GM23338 (cell line): ENCODE results near the gene GNAT1. TPM values are rescaled to one million over a fixed set of nuclear protein-coding genes. Genes with fewer than 3 reads are reported as not detected.
A peak's percentile ranks its signal among the peaks of the same experiment; 100 is the strongest.

Experiments
- ATAC-seq: fragments of 200-7000 bp; cut with Tn5 transposase; 3 replicates; pipeline ENCODE4 v1.9.1; 2020
- DNase-seq: peaks from one replicate; pipeline ENCODE4 v3.0.0-alpha.2; 2015; ENCODE audit warnings: low spot score
- H2AFZ ChIP-seq: fragments of 200-600 bp; sonication (generic); 2 replicates; pipeline ENCODE4 v1.8.0; 2016; ENCODE audit warnings: antibody characterized with exemption, mild to moderate bottlenecking, moderate library complexity
- H3F3A ChIP-seq: fragments of 200-600 bp; sonication (generic); replicated peaks from 2 replicates; pipeline ENCODE4 v1.8.0; 2017; ENCODE audit warnings: antibody characterized with exemption, mixed run types, low read depth
- H3K27ac ChIP-seq: fragments of 200-600 bp; sonication (generic); 2 replicates; pipeline ENCODE4 v1.6.1; 2016; ENCODE audit warnings: low read depth
- H3K27me3 ChIP-seq: fragments of 200-600 bp; sonication (generic); 2 replicates; pipeline ENCODE4 v1.8.0; 2016; ENCODE audit warnings: mild to moderate bottlenecking, mixed run types, moderate library complexity; ENCODE audit not compliant: insufficient read depth
- H3K36me3 ChIP-seq: fragments of 200-600 bp; sonication (generic); 2 replicates; pipeline ENCODE4 v1.8.0; 2016; ENCODE audit warnings: mild to moderate bottlenecking; ENCODE audit not compliant: insufficient read depth
- H3K4me1 ChIP-seq: fragments of 200-600 bp; sonication (generic); 2 replicates; pipeline ENCODE4 v1.8.0; 2016; ENCODE audit warnings: mild to moderate bottlenecking, moderate library complexity; ENCODE audit not compliant: insufficient read depth
- H3K4me2 ChIP-seq: fragments of 200-600 bp; sonication (generic); 2 replicates; pipeline ENCODE4 v1.7.1; 2017; ENCODE audit warnings: mixed run types
- H3K4me3 ChIP-seq: fragments of 200-600 bp; sonication (generic); 2 replicates; pipeline ENCODE4 v1.6.1; 2016; ENCODE audit warnings: mixed run types
- H3K79me2 ChIP-seq: fragments of 200-600 bp; sonication (generic); replicated peaks from 2 replicates; pipeline ENCODE4 v1.8.0; 2017; ENCODE audit warnings: mild to moderate bottlenecking; ENCODE audit not compliant: insufficient read depth
- H3K9me2 ChIP-seq: fragments of 200-600 bp; sonication (generic); 2 replicates; pipeline ENCODE4 v1.8.0; 2017; ENCODE audit not compliant: insufficient read depth
- H4K20me1 ChIP-seq: fragments of 200-600 bp; sonication (generic); replicated peaks from 2 replicates; pipeline ENCODE4 v1.8.0; 2017; ENCODE audit warnings: mild to moderate bottlenecking; ENCODE audit not compliant: insufficient read depth
- H3K27ac Mint-ChIP-seq: 2 replicates; pipeline ENCODE4 v1.8.0; 2020; ENCODE audit warnings: inconsistent platforms, mild to moderate bottlenecking, moderate library complexity, mixed read lengths
- H3K27me3 Mint-ChIP-seq: 3 replicates; pipeline ENCODE4 v1.8.0; 2022; ENCODE audit warnings: low read depth, mild to moderate bottlenecking, moderate library complexity, mixed read lengths, inconsistent platforms; ENCODE audit not compliant: insufficient read depth, poor library complexity
- H3K36me3 Mint-ChIP-seq: 3 replicates; pipeline ENCODE4 v1.8.0; 2021; ENCODE audit warnings: low read depth, mild to moderate bottlenecking, inconsistent platforms, moderate library complexity, mixed read lengths
- H3K4me1 Mint-ChIP-seq: 3 replicates; pipeline ENCODE4 v1.8.0; 2020; ENCODE audit warnings: mild to moderate bottlenecking, inconsistent platforms, mixed read lengths
- H3K4me3 Mint-ChIP-seq: 3 replicates; pipeline ENCODE4 v1.8.0; 2021; ENCODE audit warnings: moderate library complexity, mild to moderate bottlenecking, inconsistent platforms, mixed read lengths
- H3K9me3 Mint-ChIP-seq: 3 replicates; pipeline ENCODE4 v1.8.0; 2020; ENCODE audit warnings: moderate library complexity, mild to moderate bottlenecking, inconsistent platforms, mixed read lengths
- CREB1 ChIP-seq: fragments of 250-450 bp; sonication (Bioruptor Pico); IDR thresholded peaks from 2 replicates; pipeline ENCODE4 v1.5.0; 2020; ENCODE audit warnings: low read depth, mild to moderate bottlenecking, moderate library complexity
- EZH2 ChIP-seq: fragments of 200-600 bp; sonication (generic); IDR thresholded peaks from one replicate; pipeline ENCODE4 v1.8.0; 2017; ENCODE audit warnings: antibody characterized with exemption, mild to moderate bottlenecking, low read depth; ENCODE audit not compliant: unreplicated experiment
- EZH2phosphoT487 ChIP-seq: fragments of 200-600 bp; sonication (generic); IDR thresholded peaks from one replicate; pipeline ENCODE4 v1.8.1; 2018; ENCODE audit warnings: antibody characterized with exemption; ENCODE audit not compliant: unreplicated experiment
- JUNB ChIP-seq: IDR thresholded peaks from one replicate; pipeline ENCODE4 v1.6.1; 2016; ENCODE audit warnings: antibody characterized with exemption; ENCODE audit not compliant: unreplicated experiment
- NANOG ChIP-seq: IDR thresholded peaks from 2 replicates; pipeline ENCODE4 v1.6.1; 2016; ENCODE audit warnings: antibody characterized with exemption, borderline replicate concordance
- POLR2AphosphoS5 ChIP-seq: IDR thresholded peaks from 2 replicates; pipeline ENCODE4 v1.6.1; 2016; ENCODE audit warnings: antibody characterized with exemption, low read depth
- STAT1 ChIP-seq: IDR thresholded peaks from one replicate; pipeline ENCODE4 v1.6.1; 2016; ENCODE audit warnings: antibody characterized with exemption; ENCODE audit not compliant: unreplicated experiment
- ZNF114 ChIP-seq: fragments of 250-450 bp; sonication (Bioruptor Pico); IDR thresholded peaks from 2 replicates; pipeline ENCODE4 v1.5.0; 2020; ENCODE audit warnings: mild to moderate bottlenecking, moderate library complexity
- ZNF331 ChIP-seq: fragments of 250-450 bp; sonication (Bioruptor Pico); IDR thresholded peaks from 2 replicates; pipeline ENCODE4 v1.5.0; 2020; ENCODE audit warnings: low read depth, mild to moderate bottlenecking, moderate library complexity
- polyA plus RNA-seq: library from polyadenylated mRNA; unstranded; fragments of >200 nt; fragmentation: Nextera tagmentation; extraction: Ambion mirVana; gene quantifications from 2 replicates; pipeline ENCODE4 v1.2.1, GENCODE V29; 2016
- total RNA-seq: library from RNA; depleted of rRNA; stranded (reverse); fragments of >200 nt; shearing (Covaris generic); gene quantifications from 2 replicates; pipeline ENCODE4 v1.2.3, GENCODE V29; 2014
- TF ChIP-seq, protein P1 (sequence below): fragments of 250-450 bp; sonication (Bioruptor Pico); IDR thresholded peaks from 2 replicates; pipeline ENCODE4 v1.5.0; 2020; ENCODE audit warnings: mild to moderate bottlenecking, moderate library complexity
- TF ChIP-seq, protein P2 (sequence below): IDR thresholded peaks from 2 replicates; pipeline ENCODE4 v1.6.1; 2016; ENCODE audit warnings: antibody characterized with exemption
- TF ChIP-seq, protein P3 (sequence below), 2 experiments: fragments of 200-600 bp in 1 of 2; sonication (generic) in 1 of 2; conservative IDR thresholded peaks; 2 replicates each; pipeline versions ENCODE4 v1.5.1 to v1.6.1; 2016 to 2017; ENCODE audit warnings: antibody characterized with exemption in 2 of 2, low read depth in 2 of 2, mild to moderate bottlenecking in 2 of 2, moderate library complexity in 1 of 2
- TF ChIP-seq, protein P4 (sequence below): IDR thresholded peaks from one replicate; pipeline ENCODE4 v1.6.1; 2018; ENCODE audit warnings: antibody characterized with exemption; ENCODE audit not compliant: unreplicated experiment

GNAT1 gene
- total and polyA plus RNA-seq, 2 experiments from 2014 or later = not detected

DNA sequence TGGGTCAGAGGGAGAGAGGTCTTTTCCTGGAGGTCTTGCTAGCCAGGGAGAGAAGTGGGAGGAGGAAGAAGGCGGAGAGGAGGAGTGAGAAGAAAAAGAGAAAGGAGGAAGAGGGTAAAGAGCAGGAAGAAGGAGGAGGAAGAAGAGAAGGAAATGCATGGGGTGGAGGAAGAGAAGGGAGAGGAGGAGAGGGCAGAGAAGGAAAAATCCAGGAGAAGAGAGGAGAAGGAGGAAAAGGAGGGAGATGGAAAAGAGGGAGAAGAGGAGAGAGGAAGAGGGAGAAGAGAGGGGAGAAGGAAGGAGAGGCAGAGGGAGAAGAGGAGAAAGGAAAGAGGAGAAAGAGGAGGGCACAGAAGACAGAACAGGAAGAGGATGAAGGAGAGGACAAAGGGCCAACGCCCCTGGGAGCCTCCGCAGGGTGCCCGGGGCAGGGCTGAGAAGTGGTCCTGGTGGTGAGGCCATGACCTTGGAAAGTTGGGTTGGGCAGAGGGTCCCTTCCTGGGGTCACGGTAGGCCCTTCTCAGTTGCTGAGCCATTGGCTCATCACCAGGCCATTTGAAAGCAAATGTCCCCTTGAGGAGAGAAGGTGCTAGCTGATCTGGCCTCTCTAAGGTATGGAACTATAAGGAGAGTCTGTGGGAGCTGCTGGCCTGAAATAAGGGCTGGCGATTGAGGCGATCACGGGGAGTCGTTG is 37.5 kb upstream of the GNAT1 start:
- peak overlapping the region; percentile 74; the same call in 1 of the 2 replicates for H2AFZ ChIP-seq
- H3K4me2 ChIP-seq = peak overlapping the region; percentile 91
- ATAC-seq = no peak
- DNase-seq = no peak
- peaks cover 28% of the 10 kb centered on the region for H3K79me2 ChIP-seq
- H3K27ac ChIP-seq = no peak overlapping the region
- H3K4me1 ChIP-seq = peaks cover 44% of the 10 kb centered on the region
- H3K9me2 ChIP-seq = no peaks in the 10 kb centered on the region; the same call in 1 of the 2 replicates
- H3K9me3 Mint-ChIP-seq = no peaks in the 10 kb centered on the region
- H3K27me3 Mint-ChIP-seq = peaks cover 35% of the 10 kb centered on the region
- peak overlapping the region; percentile 84 for H3K4me3 Mint-ChIP-seq
- no peak overlapping the region for H3K27ac Mint-ChIP-seq
- H3K4me3 ChIP-seq = peak overlapping the region; percentile 91
- no peaks in the 10 kb centered on the region for H3K36me3 ChIP-seq
- peaks cover 71% of the 10 kb centered on the region for H3K4me1 Mint-ChIP-seq
- peaks cover 6% of the 10 kb centered on the region; the same call in 1 of the 2 replicates for H3F3A ChIP-seq
- H4K20me1 ChIP-seq = 0 out of 2 replicates have a peak, but pooled peaks cover 4% of the 10 kb centered on the region
- no peak for TF ChIP-seq EZH2
- TF ChIP-seq CREB1 (CRISPR knock-in tag) = no peak
- TF ChIP-seq, protein P1, sequence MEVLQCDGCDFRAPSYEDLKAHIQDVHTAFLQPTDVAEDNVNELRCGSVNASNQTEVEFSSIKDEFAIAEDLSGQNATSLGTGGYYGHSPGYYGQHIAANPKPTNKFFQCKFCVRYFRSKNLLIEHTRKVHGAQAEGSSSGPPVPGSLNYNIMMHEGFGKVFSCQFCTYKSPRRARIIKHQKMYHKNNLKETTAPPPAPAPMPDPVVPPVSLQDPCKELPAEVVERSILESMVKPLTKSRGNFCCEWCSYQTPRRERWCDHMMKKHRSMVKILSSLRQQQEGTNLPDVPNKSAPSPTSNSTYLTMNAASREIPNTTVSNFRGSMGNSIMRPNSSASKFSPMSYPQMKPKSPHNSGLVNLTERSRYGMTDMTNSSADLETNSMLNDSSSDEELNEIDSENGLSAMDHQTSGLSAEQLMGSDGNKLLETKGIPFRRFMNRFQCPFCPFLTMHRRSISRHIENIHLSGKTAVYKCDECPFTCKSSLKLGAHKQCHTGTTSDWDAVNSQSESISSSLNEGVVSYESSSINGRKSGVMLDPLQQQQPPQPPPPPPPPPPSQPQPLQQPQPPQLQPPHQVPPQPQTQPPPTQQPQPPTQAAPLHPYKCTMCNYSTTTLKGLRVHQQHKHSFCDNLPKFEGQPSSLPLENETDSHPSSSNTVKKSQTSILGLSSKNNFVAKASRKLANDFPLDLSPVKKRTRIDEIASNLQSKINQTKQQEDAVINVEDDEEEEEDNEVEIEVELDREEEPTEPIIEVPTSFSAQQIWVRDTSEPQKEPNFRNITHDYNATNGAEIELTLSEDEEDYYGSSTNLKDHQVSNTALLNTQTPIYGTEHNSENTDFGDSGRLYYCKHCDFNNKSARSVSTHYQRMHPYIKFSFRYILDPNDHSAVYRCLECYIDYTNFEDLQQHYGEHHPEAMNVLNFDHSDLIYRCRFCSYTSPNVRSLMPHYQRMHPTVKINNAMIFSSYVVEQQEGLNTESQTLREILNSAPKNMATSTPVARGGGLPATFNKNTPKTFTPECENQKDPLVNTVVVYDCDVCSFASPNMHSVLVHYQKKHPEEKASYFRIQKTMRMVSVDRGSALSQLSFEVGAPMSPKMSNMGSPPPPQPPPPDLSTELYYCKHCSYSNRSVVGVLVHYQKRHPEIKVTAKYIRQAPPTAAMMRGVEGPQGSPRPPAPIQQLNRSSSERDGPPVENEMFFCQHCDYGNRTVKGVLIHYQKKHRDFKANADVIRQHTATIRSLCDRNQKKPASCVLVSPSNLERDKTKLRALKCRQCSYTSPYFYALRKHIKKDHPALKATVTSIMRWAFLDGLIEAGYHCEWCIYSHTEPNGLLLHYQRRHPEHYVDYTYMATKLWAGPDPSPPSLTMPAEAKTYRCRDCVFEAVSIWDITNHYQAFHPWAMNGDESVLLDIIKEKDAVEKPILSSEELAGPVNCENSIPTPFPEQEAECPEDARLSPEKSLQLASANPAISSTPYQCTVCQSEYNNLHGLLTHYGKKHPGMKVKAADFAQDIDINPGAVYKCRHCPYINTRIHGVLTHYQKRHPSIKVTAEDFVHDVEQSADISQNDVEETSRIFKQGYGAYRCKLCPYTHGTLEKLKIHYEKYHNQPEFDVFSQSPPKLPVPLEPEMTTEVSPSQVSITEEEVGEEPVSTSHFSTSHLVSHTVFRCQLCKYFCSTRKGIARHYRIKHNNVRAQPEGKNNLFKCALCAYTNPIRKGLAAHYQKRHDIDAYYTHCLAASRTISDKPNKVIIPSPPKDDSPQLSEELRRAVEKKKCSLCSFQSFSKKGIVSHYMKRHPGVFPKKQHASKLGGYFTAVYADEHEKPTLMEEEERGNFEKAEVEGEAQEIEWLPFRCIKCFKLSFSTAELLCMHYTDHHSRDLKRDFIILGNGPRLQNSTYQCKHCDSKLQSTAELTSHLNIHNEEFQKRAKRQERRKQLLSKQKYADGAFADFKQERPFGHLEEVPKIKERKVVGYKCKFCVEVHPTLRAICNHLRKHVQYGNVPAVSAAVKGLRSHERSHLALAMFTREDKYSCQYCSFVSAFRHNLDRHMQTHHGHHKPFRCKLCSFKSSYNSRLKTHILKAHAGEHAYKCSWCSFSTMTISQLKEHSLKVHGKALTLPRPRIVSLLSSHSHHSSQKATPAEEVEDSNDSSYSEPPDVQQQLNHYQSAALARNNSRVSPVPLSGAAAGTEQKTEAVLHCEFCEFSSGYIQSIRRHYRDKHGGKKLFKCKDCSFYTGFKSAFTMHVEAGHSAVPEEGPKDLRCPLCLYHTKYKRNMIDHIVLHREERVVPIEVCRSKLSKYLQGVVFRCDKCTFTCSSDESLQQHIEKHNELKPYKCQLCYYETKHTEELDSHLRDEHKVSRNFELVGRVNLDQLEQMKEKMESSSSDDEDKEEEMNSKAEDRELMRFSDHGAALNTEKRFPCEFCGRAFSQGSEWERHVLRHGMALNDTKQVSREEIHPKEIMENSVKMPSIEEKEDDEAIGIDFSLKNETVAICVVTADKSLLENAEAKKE (CRISPR knock-in tag) = no peak
- TF ChIP-seq, protein P2, sequence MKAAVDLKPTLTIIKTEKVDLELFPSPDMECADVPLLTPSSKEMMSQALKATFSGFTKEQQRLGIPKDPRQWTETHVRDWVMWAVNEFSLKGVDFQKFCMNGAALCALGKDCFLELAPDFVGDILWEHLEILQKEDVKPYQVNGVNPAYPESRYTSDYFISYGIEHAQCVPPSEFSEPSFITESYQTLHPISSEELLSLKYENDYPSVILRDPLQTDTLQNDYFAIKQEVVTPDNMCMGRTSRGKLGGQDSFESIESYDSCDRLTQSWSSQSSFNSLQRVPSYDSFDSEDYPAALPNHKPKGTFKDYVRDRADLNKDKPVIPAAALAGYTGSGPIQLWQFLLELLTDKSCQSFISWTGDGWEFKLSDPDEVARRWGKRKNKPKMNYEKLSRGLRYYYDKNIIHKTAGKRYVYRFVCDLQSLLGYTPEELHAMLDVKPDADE = no peak
- no peak for TF ChIP-seq EZH2phosphoT487
- TF ChIP-seq JUNB = no peak
- no peak for TF ChIP-seq POLR2AphosphoS5
- TF ChIP-seq, protein P3, sequence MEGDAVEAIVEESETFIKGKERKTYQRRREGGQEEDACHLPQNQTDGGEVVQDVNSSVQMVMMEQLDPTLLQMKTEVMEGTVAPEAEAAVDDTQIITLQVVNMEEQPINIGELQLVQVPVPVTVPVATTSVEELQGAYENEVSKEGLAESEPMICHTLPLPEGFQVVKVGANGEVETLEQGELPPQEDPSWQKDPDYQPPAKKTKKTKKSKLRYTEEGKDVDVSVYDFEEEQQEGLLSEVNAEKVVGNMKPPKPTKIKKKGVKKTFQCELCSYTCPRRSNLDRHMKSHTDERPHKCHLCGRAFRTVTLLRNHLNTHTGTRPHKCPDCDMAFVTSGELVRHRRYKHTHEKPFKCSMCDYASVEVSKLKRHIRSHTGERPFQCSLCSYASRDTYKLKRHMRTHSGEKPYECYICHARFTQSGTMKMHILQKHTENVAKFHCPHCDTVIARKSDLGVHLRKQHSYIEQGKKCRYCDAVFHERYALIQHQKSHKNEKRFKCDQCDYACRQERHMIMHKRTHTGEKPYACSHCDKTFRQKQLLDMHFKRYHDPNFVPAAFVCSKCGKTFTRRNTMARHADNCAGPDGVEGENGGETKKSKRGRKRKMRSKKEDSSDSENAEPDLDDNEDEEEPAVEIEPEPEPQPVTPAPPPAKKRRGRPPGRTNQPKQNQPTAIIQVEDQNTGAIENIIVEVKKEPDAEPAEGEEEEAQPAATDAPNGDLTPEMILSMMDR (conservative IDR thresholded peaks at IDR 0.05; ENCODE audit: low read depth in 2 of 2) = no peak
- TF ChIP-seq, protein P4, sequence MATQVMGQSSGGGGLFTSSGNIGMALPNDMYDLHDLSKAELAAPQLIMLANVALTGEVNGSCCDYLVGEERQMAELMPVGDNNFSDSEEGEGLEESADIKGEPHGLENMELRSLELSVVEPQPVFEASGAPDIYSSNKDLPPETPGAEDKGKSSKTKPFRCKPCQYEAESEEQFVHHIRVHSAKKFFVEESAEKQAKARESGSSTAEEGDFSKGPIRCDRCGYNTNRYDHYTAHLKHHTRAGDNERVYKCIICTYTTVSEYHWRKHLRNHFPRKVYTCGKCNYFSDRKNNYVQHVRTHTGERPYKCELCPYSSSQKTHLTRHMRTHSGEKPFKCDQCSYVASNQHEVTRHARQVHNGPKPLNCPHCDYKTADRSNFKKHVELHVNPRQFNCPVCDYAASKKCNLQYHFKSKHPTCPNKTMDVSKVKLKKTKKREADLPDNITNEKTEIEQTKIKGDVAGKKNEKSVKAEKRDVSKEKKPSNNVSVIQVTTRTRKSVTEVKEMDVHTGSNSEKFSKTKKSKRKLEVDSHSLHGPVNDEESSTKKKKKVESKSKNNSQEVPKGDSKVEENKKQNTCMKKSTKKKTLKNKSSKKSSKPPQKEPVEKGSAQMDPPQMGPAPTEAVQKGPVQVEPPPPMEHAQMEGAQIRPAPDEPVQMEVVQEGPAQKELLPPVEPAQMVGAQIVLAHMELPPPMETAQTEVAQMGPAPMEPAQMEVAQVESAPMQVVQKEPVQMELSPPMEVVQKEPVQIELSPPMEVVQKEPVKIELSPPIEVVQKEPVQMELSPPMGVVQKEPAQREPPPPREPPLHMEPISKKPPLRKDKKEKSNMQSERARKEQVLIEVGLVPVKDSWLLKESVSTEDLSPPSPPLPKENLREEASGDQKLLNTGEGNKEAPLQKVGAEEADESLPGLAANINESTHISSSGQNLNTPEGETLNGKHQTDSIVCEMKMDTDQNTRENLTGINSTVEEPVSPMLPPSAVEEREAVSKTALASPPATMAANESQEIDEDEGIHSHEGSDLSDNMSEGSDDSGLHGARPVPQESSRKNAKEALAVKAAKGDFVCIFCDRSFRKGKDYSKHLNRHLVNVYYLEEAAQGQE = no peak
- no peak for TF ChIP-seq ZNF331
- TF ChIP-seq STAT1 = no peak
- no peak for TF ChIP-seq ZNF114
- no peak for TF ChIP-seq NANOG
- H3K27me3 ChIP-seq = peaks cover 21% of the 10 kb centered on the region
- H3K36me3 Mint-ChIP-seq = peaks cover 4% of the 10 kb centered on the region; the same call in 1 of the 3 replicates
